PC-9 (cell line): ENCODE measurements around the gene CFAP73. TPM values are rescaled to one million over a fixed set of nuclear protein-coding genes. Genes with fewer than 3 reads are reported as not detected.

ENCODE experiments used
- BruUV-seq: library from RNA; stranded (reverse); fragments of 400-500 nt; replicated peaks from 2 replicates; lab custom pipeline; 2021; lab: Mats Ljungman, UMichigan
- CTCF ChIA-PET: fragments of 300-600 bp; sonication (Branson Sonifier 250); formaldehyde crosslinking; loops from one replicate; lab custom pipeline; 2022; ENCODE audit warnings: antibody characterized with exemption; lab: Charles Lee
- POLR2A ChIA-PET: fragments of 300-600 bp; sonication (Branson Sonifier 250); formaldehyde crosslinking; loops from one replicate; lab custom pipeline; 2022; ENCODE audit warnings: antibody characterized with exemption; ENCODE audit not compliant: unreplicated experiment; lab: Charles Lee
- DNase-seq, 2 experiments: peaks; one replicate each; pipeline versions ENCODE4 v3.0.0 to v3.0.0-alpha.2; 2015 to 2022; ENCODE audit warnings: mixed read lengths in 1 of 2
- H2AFZ ChIP-seq: fragments of 200-600 bp; sonication (generic); 2 replicates; pipeline ENCODE4 v1.8.1; 2017; ENCODE audit warnings: antibody characterized with exemption
- H3F3A ChIP-seq: fragments of 200-600 bp; sonication (generic); 2 replicates; pipeline ENCODE4 v1.8.1; 2017; ENCODE audit warnings: antibody characterized with exemption, mild to moderate bottlenecking, low read depth; ENCODE audit not compliant: insufficient read depth
- H3K27ac ChIP-seq: fragments of 200-600 bp; sonication (generic); 2 replicates; pipeline ENCODE4 v1.6.1; 2016; ENCODE audit warnings: mixed run types
- H3K27me3 ChIP-seq: fragments of 200-600 bp; sonication (generic); 2 replicates; pipeline ENCODE4 v1.6.1; 2016; ENCODE audit warnings: low read depth, mixed run types; ENCODE audit not compliant: insufficient read depth
- H3K36me3 ChIP-seq: fragments of 200-600 bp; sonication (generic); 2 replicates; pipeline ENCODE4 v1.6.1; 2016; ENCODE audit warnings: low read depth, mixed run types
- H3K4me1 ChIP-seq: fragments of 200-600 bp; sonication (generic); replicated peaks from 2 replicates; pipeline ENCODE4 v1.6.1; 2016; ENCODE audit warnings: mixed run types; ENCODE audit not compliant: insufficient read depth
- H3K4me2 ChIP-seq: fragments of 200-600 bp; sonication (generic); 2 replicates; pipeline ENCODE4 v1.6.1; 2017; ENCODE audit warnings: mixed run types
- H3K4me3 ChIP-seq: fragments of 200-600 bp; sonication (generic); 2 replicates; pipeline ENCODE4 v1.6.1; 2016; ENCODE audit warnings: mixed run types
- H3K79me2 ChIP-seq: fragments of 200-600 bp; sonication (generic); 2 replicates; pipeline ENCODE4 v1.6.1; 2017; ENCODE audit warnings: low read depth, mixed run types
- H3K9me2 ChIP-seq: fragments of 200-600 bp; sonication (generic); 2 replicates; pipeline ENCODE4 v1.8.1; 2017; ENCODE audit warnings: mild to moderate bottlenecking; ENCODE audit not compliant: insufficient read depth
- H3K9me3 ChIP-seq: fragments of 200-600 bp; sonication (generic); 2 replicates; pipeline ENCODE4 v1.8.1; 2016; ENCODE audit warnings: low read depth; ENCODE audit not compliant: insufficient read depth
- H4K20me1 ChIP-seq: fragments of 200-600 bp; sonication (generic); 2 replicates; pipeline ENCODE4 v1.8.1; 2017; ENCODE audit not compliant: insufficient read depth
- CTCF ChIP-seq: fragments of 200-600 bp; sonication (generic); conservative IDR thresholded peaks from 2 replicates; pipeline ENCODE4 v1.6.1; 2017; ENCODE audit warnings: mixed run types, antibody characterized with exemption, mild to moderate bottlenecking, moderate library complexity
- EZH2 ChIP-seq: fragments of 200-600 bp; sonication (generic); IDR thresholded peaks from 2 replicates; pipeline ENCODE4 v1.8.0; 2017; ENCODE audit warnings: antibody characterized with exemption, low read depth
- intact Hi-C: fragments of 100-400 bp; cut with micrococcal nuclease; formaldehyde crosslinking; loops from one replicate; pipeline ENCODE4 v1.10.0; 2022; ENCODE audit not compliant: unreplicated experiment
- total RNA-seq: library from RNA; stranded (reverse); gene quantifications from 2 replicates; pipeline ENCODE4 v1.2.3, GENCODE V29; 2021

Gene CFAP73
- total RNA-seq, 1 experiment from 2014 or later: 1.9 TPM

- Histone ChIP-seq H3K4me1 (peaks cover 13% of the 10 kb centered on the region; the same call in 1 of the 2 replicates), H3K9me2 (no peaks in the 10 kb centered on the region), H3K4me3 (no peak overlapping the region), H3K27ac (no peak overlapping the region), H3F3A (peaks cover 5% of the 10 kb centered on the region; the same call in 1 of the 2 replicates), H3K79me2 (no peaks in the 10 kb centered on the region), H2AFZ (no peak overlapping the region), H3K27me3 (no peaks in the 10 kb centered on the region), H3K36me3 (no peaks in the 10 kb centered on the region), H4K20me1 (no peaks in the 10 kb centered on the region), H3K4me2 (no peak overlapping the region), H3K9me3 (no peaks in the 10 kb centered on the region)
- ChIA-PET POLR2A (no interaction called here), CTCF (no interaction called here)
- no peak for TF ChIP-seq CTCF
- no peak for TF ChIP-seq EZH2
- DNase-seq: no peak
- no TSS peak for BruUV-seq
- intact Hi-C loops: no loop called here
Measured at GRCh38 chr12:113145720-113146551, 3.6 kb upstream of the CFAP73 start.

- intact Hi-C loops: no loop called here
- BruUV-seq: no TSS peak
- peaks cover 13% of the 10 kb centered on the region; the same call in 1 of the 2 replicates for H3K4me1 ChIP-seq
- TF ChIP-seq EZH2: no peak
- TF ChIP-seq CTCF: no peak
- no peak overlapping the region for H3K4me2 ChIP-seq
- no peaks in the 10 kb centered on the region for H3K27me3 ChIP-seq
- H3K9me3 ChIP-seq: no peaks in the 10 kb centered on the region
- ChIA-PET POLR2A (no interaction called here), CTCF (no interaction called here)
- no peaks in the 10 kb centered on the region for H3K36me3 ChIP-seq
- no peaks in the 10 kb centered on the region for H3K9me2 ChIP-seq
- DNase-seq: no peak
- H3K4me3 ChIP-seq: no peak overlapping the region
- no peaks in the 10 kb centered on the region for H3K79me2 ChIP-seq
- H2AFZ ChIP-seq: no peak overlapping the region
- no peak overlapping the region for H3K27ac ChIP-seq
- peaks cover 5% of the 10 kb centered on the region; the same call in 1 of the 2 replicates for H3F3A ChIP-seq
- no peaks in the 10 kb centered on the region for H4K20me1 ChIP-seq
Measured at GRCh38 chr12:113146999-113147398, 2.5 kb upstream of the CFAP73 start.

- H3K4me2 ChIP-seq: no peak overlapping the region
- peaks cover 8% of the 10 kb centered on the region; the same call in 1 of the 2 replicates for H3F3A ChIP-seq
- CTCF ChIA-PET: interaction anchor here (1.9 to 2.9 kb wide), 2 partner anchors 16 to 159 kb away, joined by 9 to 21 read pairs; partner anchors contain the start of gene RASAL1
- H3K4me1 ChIP-seq: peaks cover 18% of the 10 kb centered on the region; the same call in 1 of the 2 replicates
- H2AFZ ChIP-seq: no peak overlapping the region
- H4K20me1 ChIP-seq: no peaks in the 10 kb centered on the region
- no peaks in the 10 kb centered on the region for H3K79me2 ChIP-seq
- BruUV-seq: no TSS peak
- no peaks in the 10 kb centered on the region for H3K9me2 ChIP-seq
- no peak overlapping the region for H3K27ac ChIP-seq
- no peak for DNase-seq
- no peaks in the 10 kb centered on the region for H3K27me3 ChIP-seq
- H3K4me3 ChIP-seq: no peak overlapping the region
- TF ChIP-seq EZH2 (no peak), CTCF (no peak)
- POLR2A ChIA-PET: no interaction called here
- no peaks in the 10 kb centered on the region for H3K36me3 ChIP-seq
- intact Hi-C loops: loop anchor here (2.0 to 10.0 kb wide), 2 partner anchors 17 to 247 kb away; partner anchors contain the start of genes OAS1 and RASAL1
- no peaks in the 10 kb centered on the region for H3K9me3 ChIP-seq
Measured at GRCh38 chr12:113151655-113152054, 2.1 kb downstream of the CFAP73 start.
